HG02678 (cell line): ENCODE measurements around the gene PCNP.
"Not testable (repeated sequence)": the region's sequence is repeated elsewhere in the genome, so short reads cannot be mapped to it uniquely, and the experiment has no call there.

Experiments used
- ATAC-seq: cut with Tn5 transposase; IDR thresholded peaks from one replicate; pipeline ENCODE4 v1.9.1; 2021; ENCODE audit warnings: mild to moderate bottlenecking, moderate library complexity; ENCODE audit not compliant: unreplicated experiment

Gene PCNP

DNA sequence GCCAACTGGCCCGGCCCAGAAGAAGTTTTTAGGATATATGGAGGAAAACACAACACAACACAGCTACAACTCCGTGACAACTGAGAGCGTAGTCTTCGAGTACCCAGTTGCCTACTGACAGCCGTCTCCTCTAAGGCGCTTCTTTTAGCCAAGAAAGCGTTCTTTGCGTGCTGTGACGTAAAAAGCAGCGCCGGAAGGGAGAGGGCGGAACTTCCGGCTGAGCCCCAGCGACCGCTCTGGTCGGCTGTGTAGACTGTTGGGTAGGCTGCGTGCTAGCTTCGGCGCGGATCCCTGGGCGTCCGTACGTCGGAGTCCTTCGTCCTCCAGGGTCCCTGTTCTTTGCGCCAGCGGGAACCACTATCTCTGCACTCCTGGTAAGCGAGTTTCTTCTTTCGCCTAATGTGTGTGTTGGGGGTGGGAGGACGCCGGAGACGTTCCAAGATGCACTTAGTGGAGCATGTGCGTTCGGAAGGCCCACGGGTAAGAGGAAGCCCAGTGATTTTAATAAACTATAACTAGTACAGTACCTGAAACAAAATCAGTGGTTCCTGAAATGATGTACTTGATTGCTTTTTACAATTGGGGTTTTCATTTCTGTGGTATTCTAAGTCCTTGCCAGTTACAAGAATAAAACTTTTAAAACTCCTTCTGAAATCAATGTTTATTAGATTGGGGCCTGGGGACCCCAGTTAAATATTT, 12.2 kb upstream of the PCNP start, which contains the start of gene TRMT10C:
Gene TRMT10C (plus strand): TSS at position 239 of the 699 bp plus-strand sequence. CDS start 2,914 bp downstream, outside the sequence.
- peak; percentile 100 for ATAC-seq

- no peak for ATAC-seq
Measured at GRCh38 chr3:101567528-101568317, 6.3 kb upstream of the PCNP start.

- no peak for ATAC-seq
Measured at GRCh38 chr3:101571028-101571895, 2.7 kb upstream of the PCNP start.

DNA sequence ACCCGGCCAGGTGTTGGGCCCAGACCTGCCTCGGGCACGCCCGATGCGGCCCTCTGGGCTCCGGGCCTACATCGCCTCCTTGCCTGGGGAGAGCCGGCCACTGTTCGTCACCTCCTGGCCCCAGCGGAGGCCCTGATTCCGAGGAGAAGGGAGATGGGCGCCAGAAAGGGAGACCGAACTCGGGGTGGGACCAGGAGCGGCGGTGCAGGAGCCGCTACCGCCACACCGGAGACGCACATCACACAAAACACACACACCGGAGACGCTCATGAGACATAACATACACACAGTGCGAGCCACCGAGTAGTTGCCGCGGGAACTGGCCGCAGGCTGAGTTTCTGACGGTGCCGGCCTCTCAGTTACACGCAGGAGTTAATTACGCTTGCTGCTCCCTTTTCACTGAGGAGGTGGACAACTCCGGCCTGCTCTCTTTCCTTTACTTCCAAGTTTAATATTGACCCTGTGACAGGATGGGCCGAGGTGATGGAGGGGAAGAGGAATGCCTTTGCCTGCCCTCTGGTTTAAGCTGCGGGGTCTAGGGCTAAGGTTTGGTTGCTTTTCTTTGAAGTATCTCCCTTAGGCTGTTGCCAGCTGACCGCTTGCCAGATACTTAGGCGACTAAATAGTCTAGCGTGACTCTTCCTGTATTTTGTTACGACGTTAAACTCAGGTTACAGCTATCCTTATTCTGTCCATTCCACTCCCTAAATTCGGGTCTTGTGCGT, 570 bp downstream of the PCNP start:
- peak; percentile 42 for ATAC-seq

DNA sequence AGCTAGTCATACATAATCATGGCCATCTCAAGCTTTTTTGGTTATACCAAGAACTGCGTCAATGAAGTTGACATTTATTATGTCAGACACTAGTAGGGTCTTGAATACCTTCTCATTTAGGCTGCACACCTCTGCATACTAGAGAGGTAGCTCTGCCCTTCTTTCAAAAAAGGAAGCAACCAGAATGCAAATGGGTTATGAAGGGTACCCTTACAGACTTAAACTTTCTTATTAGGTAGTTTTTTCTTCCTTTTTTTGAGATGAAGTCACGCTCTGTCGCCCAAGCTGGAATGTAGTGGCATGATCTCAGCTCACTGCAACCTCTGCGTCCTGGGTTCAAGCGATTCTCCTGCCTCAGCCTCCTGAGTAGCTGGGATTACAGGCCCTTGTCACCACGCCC, 3.3 kb downstream of the PCNP start:
- ATAC-seq: no peak

GRCh38 chr3:101588616-101589015, 14.6 kb downstream of the PCNP start:
- ATAC-seq: no peak

GRCh38 chr3:101591071-101591470, 17.1 kb downstream of the PCNP start:
- no peak for ATAC-seq

DNA sequence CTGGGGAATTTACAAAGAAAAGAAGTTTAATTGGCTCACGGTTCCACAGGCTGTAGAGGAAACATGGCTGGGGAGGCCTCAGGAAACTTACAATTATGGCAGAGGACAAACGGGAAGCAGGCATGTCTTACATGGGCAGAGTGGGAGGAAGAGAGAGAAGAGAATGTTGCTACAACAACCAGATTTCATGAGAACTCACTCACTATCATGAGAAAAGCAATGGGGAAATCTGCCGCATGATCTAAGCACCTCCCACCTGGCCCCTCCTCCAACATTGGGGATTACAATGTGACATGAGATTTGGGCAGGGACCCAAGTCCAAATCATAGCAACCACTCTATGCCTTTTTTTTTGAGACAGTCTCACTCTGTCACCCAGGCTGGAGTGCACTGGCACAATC, 28.8 kb downstream of the PCNP start:
- ATAC-seq: no peak

DNA sequence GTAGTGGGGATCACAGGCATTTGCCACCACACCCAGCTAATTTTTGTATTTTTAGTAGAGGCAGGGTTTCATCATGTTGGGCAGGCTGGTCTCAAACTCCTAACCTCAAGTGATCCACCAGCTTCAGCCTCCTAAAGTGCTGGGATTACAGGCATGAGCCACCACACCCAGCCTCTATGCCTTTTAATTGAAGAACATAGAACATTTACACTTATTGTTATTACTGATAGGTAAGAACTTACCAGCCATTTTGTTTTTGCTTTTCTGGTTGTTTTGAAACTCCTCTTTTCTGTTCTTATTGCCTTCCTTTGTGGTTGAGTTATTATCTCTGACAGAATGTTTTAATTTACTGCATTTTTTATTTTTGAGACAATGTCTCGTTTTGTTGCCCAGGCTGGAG, 29.2 kb downstream of the PCNP start:
- ATAC-seq: no peak

DNA sequence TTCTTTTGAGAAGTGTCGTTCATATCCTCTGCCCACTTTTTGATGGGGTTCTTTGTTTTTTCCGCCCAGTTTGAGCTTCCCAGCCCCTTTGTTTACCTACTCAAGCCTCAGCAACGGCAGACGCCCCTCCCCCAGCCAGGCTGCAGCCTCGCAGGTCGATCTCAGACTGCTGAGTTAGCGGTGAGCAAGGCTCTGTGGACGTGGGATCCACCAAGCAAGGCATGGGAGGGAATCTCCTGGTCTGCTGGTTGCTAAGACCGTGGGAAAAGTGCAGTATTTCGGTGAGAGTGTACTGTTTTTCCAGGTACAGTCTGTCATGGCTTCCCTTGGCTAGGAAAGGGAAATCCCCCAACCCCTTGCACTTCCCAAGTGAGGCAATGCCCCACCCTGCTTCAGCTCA, 31.4 kb downstream of the PCNP start:
- not testable (repeated sequence) for ATAC-seq

- ATAC-seq: no peak
Measured at GRCh38 chr3:101611023-101611422, 37.0 kb downstream of the PCNP start.

GRCh38 chr3:101613014-101613413, 39.0 kb downstream of the PCNP start:
- ATAC-seq: not testable (repeated sequence)

DNA sequence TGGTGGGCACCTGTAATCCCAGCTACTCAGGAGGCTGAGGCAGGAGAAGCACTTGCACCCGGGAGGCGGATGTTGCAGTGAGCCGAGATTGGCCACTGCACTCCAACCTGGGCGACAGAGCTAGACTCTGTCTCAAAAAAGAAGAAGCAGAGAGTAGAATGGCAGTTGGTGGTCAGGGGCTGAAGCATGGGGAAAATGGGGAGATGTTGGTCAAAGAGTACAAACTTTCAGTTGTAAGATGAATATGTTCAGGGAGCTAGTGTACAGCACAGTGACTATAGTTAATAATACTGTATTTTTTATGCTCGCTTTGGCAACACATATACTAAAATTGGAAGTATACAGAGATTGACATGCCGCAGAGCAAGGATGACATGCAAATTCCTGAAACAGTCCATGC, 41.5 kb downstream of the PCNP start:
- no peak for ATAC-seq

GRCh38 chr3:101617478-101617877, 43.5 kb downstream of the PCNP start:
- no peak for ATAC-seq

- ATAC-seq: no peak
Measured at GRCh38 chr3:101618726-101619125, 44.7 kb downstream of the PCNP start.

GRCh38 chr3:101619734-101620133, 45.8 kb downstream of the PCNP start:
- no peak for ATAC-seq

DNA sequence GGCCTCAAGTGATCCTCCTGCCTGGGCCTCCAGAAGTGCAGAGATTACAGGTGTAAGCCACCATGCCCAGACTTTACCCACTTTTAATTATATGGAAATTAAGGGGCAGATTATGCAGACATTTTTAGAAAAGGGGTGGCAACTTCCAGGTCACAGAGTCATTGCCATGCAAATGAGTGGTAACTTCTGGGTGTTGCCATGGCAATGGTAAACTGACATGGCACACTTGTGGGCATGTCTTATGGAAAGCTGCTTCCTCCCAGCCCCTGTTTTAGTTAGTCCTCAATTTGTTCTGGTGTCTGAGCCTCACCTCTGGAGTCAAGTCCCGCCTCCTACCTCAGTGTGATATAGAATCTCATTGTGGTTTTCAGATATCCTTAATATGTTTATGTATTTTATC, 49.7 kb downstream of the PCNP start:
- no peak for ATAC-seq

DNA sequence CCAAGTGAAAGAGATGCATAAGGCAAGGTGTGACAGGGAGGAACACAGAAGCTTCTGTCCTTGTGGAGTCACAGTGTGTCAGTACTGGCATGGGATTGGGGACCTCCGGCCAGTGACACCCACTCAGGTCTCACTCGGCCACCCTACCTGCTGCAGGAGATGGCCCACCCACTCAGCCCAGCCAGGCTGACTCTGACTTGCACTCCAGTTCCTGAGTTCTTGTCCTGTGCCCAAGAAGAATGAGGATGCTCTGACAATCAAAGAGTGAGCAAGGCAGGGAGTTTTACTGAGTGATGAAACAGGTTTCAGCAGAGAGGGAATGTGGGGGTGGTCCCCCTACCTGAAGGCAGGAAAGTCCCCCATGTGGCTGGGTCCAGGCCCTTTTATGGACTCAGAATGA, 50.9 kb downstream of the PCNP start:
- no peak for ATAC-seq

DNA sequence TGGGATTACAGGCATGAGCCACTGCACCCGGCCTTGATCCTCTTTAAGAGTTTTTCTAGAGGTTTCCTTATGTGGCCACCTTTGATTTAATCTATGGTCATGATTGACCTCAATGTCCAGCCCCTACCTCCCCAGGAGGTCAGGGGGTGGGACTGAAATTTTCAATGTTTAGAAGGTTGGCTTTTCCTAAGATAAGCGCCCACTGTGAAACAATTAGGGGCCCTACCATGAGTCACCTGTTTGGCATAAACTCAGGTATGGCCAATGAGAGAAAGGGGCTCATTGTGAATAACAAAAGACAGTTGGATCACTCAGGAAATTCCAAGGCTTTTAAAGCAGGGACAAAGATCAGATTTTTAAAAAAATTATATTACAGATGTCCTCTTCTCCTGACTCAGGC, 51.9 kb downstream of the PCNP start:
- no peak for ATAC-seq

GRCh38 chr3:101629219-101629618, 55.2 kb downstream of the PCNP start:
- ATAC-seq: no peak
